ENCODE measurements around the gene RTL3. TPM values are rescaled to one million over a fixed set of nuclear protein-coding genes. Genes with fewer than 3 reads are reported as not detected.

RTL3 gene
- polyA plus RNA-seq, 4 donors: 0.01 to 0.12 TPM; not detected in 2

Other genes with a start within 250 kb of the RTL3 start
- gene LPAR4, start 88.4 kb upstream of the RTL3 start, polyA plus RNA-seq: 1 to 10 TPM in 1 of 4 donors, not detected in 3; 1.8 TPM

All from small intestine (tissue), 4 donors.